NCI-H1105 (cell line): ENCODE measurements around the gene DOCK9.

Experiments used
- DNase-seq: peaks from one replicate; lab custom pipeline; 2025; lab: John Stamatoyannopoulos, UW

The DOCK9 gene

DNA sequence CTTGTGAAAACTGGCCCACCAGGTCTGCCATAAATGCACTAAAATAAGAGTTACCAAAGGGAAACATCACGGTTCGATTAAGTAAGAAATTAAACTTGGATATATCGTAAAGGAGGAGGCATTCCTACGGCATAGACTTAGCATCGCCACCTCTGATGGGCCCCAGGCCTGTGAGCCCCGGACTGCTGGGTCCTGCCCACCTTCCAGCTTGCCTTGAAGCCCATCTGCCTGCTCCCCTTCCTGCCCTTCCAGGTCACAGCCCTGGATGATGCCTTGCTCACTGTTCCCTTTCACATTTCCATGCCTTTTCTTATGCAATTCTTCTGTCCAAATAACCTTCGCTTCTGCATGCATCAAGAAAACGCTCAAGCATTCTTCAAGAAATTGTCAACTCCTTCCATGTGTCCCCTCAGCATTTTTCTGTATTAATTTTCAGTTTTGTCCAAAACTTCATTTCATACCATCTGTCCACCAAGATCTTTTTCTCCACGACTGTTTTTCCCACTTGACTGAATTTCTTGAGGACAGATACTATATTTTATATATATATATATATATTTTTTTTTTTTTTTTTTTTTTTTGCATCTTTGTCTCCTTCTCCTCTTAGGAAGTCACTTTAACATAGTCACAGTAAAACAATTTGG, 91.2 kb downstream of the DOCK9 start:
- DNase-seq, result no peak

DNA sequence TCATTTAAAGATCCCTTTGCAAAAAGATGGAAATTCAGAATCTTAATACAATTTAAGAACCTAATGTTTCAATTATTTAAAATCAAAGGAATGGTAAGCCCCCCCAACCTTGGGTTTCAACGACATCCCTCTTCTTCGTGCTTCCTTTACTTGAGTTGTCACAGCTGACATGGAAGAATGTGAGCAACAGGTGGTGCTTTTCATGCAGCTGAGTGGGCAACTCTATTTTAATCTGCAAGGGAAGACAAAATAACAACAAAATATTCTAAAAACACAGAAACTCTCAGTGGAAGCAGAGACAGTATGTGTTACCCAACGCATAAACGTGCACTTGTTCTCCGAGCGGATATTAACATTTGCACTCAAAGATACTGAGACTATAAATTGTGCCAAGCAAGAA, 92.3 kb downstream of the DOCK9 start:
- DNase-seq, result no peak

DNA sequence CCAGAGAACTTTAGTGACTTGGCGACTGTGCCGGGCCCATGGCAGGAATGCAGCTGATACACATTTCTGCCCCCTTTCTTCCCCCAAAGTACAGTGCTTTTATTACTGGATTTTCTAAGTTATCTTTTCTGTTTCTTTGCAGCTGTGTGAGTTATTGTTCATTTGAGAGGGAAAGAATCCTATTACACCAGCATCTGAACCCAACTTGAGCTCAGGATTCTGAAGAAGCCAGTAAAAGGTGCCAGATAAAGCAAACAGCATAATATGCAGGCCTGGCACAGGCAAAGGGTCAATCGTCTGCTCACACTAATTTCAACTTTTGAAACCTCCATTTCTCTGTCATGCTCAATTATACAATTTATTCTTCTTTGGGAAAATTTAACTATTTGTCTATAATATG, 93.9 kb downstream of the DOCK9 start:
- DNase-seq, result no peak

DNA sequence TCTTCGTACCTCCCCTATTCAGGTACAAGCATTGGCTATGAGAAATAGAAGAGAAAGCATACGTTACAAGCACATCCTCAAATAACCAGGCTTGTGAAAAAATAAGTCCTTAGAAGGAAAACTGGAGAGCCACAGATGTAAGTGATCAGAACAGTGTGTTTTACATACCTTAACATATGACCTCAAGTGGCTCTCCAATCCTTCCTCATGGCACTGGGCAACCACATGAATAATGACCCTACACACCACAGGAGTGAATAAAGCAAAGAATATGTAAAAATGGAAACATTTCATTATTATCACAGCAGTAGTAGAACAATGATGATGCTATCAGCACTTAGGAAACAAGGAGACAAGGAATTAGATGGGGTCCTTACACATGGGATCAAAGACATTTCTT, 96.5 kb downstream of the DOCK9 start:
- DNase-seq, result no peak

DNA sequence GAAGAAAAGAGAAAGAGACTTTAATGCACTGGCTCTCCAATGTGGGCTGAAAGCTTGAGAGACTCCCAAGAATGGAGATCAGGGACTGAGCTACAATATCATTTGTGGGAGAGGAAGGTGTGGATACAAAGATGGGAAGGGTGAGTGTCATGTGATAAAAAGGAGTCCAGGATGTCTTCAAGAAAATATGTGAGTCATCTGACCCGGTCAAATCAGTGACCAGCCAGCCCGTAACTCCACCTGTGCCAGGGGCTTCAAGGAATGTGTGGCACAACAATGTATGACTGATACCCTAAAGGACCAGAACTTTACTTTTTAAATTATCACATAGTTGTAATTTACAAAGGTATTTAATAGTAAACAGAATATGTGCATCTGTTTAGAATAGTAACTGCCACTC, 97.2 kb downstream of the DOCK9 start:
- DNase-seq, result no peak

DNA sequence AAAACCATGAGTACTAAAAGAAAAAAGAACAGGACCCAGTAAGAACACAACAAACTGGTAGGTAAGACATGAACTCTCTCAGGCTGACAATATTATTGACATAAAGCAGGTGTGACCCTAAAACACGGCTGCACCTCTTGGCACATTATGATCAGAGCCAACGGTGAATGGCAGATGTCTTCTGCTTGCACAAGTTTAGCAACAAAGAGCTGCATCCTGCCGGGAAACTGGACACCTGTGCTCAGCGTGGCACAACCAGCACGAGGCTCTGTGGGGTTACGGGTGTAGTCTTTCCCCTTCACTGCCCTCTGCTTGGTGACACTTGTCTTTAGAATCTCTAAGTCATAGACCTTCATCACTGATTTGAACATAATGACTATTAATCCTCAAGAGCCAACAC, 97.9 kb downstream of the DOCK9 start:
- peak; percentile 3 for DNase-seq

DNA sequence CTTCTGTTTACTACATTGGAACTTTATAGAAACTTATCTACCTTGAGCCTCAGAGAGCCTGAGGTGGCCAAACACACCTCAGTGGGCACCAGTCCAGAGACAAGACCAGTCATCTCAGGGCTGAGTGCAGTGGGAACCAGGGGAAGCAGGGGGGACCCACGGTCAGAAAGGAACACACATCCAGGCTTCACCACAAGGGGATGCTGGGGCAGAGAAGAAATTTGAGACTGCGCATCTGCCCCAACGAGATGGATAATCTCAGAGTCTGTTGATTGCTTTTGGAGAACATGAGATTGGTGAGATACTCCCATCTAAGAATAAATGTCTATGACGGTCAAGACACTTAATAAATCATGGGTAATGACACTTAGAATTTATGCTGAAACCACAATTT, 98.7 kb downstream of the DOCK9 start:
- no peak for DNase-seq

DNA sequence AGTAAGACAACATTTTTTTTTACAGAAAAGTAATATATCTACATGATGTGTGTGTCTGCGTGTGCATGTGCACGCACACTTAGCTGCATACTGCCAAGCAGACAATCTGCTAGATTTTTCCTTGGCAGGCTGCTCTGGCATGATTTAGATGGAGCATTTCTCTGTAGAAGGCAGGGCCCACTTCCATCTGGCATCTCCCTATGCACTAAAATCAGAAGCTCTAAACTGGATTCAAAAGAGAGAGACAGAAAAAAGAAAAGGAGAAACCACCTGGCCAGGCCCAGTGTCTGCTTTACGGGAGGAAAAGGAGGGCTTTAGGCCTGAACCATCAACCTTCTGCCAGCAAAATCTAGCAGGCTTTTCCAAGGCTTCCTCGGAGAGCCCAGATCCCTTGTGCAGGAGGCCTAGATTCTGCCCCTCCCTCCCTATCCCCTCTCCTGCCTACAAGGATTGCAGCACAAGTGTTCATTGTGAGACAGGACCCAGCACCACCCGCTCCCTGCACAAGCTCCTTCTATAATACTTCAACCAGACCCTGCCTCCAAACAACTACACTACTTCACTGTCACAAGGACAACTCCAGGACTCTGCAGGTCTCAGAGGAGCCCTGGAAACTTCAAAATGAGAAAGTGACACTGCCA, 99.3 kb downstream of the DOCK9 start:
- no peak for DNase-seq

DNA sequence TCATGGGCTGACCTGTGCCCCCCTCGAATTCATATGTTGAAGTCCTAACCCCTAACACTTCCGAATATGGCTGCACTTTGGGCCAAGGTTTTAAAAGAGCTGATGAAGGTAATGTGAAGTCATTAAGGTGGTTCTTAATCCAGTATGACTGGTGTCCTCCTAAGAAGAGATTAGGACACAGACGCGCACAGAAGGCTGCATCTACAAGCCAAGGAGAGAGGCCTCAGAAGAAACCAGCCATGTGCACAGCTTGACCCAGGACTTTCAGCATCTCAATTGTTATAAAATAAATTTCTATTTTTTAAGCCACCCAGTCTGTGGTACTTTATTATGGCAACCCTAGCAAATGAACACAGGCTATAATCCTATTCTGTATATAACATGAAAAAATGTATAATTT, 99.9 kb downstream of the DOCK9 start:
- no peak for DNase-seq

DNA sequence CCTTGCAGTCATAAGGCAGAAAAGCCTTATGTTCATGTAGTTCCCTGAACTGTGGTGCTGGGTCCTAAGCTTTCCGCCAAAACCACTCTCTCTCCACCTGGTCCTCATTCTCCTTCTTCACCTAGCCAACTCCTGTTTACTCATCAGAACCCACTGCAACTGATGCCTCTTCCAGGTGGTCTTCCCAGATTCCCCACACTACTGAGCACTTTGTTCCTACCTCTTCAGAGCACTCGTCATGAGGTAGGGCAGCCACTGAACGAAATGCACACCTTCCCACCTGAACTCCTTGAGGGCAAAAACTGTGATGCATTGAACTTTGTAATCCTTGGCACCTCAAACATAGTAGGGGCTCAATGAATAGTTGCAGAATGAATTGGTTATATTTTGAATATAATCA, 100.4 kb downstream of the DOCK9 start:
- DNase-seq, result no peak

DNA sequence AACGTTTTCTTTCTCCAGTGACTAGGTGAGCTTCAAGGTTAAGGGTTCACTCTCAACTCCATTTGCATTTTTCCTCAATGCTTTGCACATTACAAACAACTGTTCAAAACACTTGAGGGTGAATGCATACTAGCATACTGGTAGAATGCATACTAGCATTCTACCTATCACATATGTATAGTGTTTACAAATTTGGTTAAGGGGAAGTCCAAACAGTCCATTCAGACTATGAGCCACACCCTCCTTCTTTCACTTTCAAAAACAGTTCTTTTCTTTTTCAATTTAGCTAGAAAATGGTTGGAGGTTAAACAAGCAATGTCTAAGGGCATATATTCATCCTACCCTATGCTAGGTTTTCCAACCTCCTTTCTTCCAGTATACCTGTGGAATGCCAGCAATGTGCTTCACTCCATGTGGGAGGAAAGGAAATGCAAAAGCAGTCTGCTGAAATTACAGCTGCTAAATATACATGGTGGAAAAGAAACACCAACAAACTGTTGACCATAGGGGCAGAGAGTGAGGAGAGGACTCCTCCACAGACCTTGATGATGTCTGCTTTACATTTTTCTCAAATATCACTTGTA, 102.6 kb downstream of the DOCK9 start:
- no peak for DNase-seq

DNA sequence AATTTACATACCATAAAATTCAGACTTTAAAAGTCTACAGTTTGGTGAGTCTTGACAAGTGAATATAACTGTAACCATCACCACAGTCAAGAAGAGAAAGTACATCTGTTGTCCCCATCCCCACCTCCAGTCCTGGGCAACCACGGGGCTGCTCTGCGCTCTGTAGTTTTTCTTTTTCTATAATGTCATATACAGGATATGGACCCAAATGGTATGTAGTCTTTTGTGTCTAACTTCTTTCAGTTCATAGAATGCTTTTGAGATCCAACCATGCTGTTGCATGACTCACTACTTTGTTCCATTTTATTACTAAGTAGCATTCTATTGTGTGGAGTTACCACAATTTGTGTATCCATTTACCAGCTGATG, 103.9 kb downstream of the DOCK9 start:
- DNase-seq, result no peak

DNA sequence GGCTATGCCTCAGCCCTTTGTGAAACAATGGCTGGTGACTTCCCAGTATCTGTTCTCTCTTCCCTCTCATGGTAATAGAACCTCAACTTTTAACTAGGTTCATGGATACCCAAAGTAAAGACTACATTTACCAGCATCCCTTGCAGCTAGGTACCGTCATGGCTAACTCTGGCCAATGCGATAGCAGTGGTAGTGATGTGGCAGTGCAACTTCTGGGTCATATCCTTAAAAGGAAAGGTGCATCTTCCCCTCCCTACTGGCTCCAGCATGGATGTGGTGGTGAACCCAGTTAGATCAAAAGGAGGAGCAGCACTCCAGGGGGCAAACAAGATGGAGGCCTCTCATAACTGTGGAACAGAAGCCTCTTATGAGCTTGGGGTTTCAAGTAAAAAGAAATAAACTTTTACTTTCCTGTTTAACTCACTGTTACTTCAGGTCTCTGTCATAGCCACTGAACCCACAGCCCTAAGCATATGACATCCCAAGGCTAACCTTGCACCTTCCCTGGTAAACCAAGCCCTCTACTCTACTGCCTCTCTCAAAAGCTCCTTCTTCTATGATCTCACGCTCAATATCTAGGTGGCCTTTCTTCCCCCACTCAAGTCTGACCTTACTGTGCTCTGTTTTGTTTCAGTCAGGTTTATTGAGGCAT, 104.4 kb downstream of the DOCK9 start:
- no peak for DNase-seq

DNA sequence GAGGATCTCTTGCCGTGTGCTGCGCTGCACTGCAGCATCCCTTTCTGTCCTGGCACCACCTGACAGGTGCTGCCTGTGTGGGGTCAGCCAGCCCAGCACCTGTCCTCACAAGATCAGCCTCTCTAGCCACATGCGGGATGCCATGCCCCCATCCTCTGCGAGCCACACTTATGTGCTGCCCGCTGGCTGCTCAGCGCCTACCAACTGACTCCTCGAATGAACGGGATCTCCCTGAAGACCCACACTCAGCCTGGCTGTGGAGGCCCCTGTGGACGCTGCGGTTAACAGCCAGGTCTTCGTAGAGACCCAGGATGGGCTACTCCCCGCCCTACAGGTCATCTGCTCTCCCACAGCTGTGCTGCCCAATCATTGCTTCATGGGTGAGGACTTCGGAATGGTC, 106.1 kb downstream of the DOCK9 start:
- no peak for DNase-seq

DNA sequence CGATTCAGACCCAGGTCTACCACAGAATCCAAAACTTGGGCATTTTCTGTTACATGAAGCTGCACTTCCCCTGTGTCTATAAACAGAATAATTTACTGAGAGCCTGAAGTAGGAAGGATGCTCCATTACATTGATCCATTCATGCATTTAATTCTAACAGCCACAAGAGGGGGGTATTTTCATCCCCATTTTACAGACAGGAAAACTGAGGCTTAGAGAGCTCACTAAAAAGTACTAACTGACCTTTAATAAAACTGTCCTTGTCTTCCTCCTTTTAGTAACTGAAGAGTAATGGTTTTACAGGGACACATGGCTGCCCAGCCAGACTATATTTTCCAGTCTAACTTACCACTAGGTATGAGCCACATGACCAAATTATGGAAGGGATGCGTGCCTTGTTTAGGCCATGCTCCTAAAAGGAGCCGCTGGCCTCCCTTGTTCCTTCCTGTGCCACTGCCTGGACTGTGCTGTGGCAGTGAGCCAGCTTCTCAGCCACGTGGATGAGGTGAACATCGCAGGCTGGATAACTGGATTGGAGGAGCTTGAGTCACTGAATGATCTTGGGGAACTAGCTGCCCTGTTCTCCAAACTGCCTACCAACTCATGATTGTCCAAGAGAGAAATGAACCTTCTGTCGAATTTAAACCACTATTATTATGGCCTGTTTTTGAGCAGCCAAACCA, 108.3 kb downstream of the DOCK9 start:
- no peak for DNase-seq

DNA sequence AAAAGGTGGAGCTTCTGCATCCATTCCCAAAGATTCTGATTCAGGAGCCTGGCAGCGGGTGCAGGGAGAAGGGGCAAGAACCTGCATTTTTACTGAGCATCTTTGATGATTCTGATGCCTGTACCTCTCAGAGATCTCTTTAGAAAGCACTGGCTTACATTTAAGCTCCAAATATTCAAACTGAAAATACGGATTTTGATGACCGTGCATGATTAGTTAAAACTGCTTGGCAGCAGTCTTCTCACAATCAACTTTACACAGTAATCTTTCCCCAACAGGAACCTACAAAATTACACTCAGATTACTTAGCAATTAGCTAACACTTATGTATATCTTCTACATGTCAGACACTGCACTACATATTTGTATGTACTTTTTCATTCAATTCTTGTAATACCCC, 108.9 kb downstream of the DOCK9 start:
- no peak for DNase-seq

DNA sequence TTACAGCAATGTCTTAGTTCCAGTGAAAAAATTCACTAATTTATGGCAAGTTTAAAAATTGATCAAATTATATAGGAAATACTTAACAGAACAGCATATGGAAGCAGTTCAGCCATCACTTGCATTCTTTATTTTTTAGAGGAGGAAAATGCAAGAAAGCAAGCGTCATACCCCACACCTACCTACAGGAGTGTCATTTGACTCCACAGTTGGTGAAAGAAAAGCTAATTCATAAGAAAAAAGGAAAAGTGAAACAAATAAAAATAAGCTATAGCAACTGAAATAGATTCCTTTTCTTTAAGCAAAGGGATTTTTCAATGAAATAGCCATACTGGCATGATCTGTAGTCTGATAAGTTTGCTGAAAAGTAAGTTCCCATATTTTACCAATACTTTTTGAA, 111.0 kb downstream of the DOCK9 start:
- no peak for DNase-seq

DNA sequence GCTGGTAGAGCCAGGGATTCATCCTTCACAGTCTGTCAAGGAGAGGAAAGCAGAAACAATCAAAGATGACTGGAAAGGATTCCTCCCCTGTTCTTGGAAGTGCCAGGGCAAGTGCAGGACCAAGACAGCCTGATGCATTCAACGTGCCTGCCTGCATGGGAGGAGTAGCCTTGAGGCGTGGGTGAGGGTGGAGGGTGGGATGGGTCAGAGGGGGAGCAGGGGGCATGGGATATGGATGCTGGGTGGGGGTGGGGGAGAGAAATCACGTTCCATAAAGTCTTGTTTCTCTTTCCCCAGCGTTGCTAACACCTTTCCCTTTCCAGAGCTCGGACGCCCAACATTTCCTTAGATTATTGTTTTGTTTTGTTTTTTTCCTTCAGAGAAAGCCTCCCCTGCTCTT, 117.4 kb downstream of the DOCK9 start:
- DNase-seq, result no peak

DNA sequence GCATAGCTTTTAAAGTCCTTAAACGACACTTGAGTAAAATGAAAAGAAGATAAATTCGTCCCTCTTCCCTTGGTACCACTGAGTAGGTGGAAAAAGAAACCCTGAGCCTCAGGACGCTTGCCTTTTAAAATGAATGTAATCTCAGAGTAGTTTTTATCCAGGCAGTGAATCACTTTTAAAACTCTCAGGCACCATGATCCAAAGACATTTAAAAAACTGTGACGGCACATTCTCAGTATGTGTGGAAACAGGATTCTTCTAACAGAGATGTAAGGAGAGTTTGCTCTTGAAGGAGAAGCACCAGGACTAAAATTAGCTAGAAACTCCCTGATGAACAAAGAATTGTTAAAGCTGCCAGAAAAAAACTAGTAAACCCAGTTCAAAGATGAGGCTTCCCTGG, 119.7 kb downstream of the DOCK9 start:
- no peak for DNase-seq

DNA sequence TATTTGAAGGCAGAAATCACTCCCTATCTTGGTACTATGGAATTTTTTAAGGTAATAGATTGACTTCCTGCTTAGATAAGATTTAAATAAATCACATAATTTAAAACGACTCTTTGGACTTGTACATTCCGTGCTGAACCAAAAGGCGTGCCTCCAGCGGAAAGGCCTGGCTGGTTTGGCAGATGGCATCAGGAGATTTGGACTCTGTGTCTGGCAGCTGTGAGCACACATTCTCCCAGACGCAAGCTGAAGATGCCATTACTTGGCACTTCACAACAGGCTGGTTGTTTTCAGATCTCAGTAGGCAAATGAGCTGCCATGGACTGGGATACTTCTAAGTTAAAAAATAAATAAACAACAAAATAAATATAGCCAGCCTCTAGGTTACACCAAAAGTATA, 120.9 kb downstream of the DOCK9 start:
- no peak for DNase-seq

DNA sequence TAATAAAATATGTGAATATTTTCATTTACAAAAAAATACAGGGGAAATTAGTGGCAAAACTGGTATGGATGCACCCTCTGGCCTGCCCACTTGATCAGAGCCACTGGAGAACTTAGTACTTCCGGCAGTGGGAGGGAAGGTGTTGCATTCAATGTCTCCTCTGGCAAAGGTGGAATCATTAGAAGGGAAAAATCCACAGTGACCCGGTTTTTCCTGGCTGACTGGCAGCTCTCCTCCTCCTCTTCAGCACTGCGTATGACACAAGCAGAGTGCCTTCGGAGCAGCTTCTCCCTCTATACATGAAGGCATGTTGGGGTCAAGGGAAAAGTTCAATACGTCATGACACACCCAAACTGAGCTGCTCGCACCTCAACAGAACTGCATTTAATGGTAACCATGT, 123.4 kb downstream of the DOCK9 start:
- DNase-seq, result no peak

DNA sequence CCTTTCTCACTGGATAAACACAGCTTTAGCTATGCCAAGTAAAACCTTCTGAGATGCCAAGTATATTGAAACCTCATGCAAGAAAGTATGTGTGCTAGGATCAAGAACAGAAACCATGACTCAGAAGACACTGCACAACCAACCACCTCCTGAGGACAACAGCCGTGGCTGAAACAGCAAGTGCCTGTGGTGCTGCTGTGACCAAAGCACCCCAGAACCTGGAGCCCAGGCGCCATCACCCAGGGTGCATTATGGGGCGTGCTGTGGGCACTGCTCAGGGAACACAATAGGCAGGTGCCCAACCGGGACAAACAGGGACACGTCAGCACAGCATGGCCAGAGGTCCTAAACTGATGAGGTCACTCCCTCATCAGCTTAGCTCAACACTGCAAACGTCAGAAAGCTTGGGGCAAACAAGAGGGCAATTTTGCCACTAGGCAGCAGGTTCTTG, 124.1 kb downstream of the DOCK9 start:
- DNase-seq, result no peak

DNA sequence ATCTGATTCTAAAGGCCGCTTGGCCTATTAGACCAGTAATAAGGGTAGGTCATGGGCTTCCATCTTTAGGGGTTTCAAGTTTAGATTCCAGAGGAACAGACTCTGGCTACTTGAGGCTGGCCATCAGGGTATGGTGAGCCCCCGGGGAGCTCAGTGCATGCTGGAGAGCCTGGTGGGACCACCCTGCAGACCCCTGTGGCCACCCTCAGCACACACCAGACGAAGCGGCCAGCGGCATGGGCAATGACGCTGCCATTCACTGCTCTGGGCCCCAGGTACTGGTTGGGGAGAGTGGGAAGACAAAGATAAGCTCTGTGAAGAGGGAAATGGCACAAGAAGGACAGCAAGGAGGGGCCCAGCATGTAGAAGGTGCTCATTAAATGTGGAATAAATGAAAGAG, 126.6 kb downstream of the DOCK9 start:
- no peak for DNase-seq
